GM21529 (cell line): ENCODE data around the gene KAT14.
"Not testable (repeated sequence)": the region's sequence is repeated elsewhere in the genome, so short reads cannot be mapped to it uniquely, and the experiment has no call there.

Source experiments
- ATAC-seq: cut with Tn5 transposase; IDR thresholded peaks from one replicate; pipeline ENCODE4 v1.9.1; 2021; ENCODE audit not compliant: unreplicated experiment

The KAT14 gene

DNA sequence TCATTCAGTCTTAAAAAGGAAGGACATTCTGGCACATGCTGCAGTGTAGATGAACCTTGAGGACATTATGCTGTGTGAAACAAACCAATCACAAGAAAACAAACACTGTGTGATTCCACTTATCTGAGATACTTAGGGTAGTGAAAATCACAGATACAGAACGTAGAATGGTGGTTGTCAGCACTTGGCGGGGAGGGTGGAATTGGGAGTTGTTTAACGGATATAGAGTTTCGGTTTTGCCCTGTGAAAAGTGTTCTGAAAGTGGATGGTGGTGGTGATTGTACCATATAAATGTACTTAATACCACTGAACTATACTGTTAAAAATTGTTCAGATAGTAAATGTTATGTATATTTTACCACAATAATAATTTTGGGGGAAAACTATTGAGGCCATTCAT, 18.4 kb downstream of the KAT14 start:
- ATAC-seq = no peak

- ATAC-seq = no peak
These were observed 26.7 kb downstream of the KAT14 start for GRCh38 chr20:18164356-18164755.

DNA sequence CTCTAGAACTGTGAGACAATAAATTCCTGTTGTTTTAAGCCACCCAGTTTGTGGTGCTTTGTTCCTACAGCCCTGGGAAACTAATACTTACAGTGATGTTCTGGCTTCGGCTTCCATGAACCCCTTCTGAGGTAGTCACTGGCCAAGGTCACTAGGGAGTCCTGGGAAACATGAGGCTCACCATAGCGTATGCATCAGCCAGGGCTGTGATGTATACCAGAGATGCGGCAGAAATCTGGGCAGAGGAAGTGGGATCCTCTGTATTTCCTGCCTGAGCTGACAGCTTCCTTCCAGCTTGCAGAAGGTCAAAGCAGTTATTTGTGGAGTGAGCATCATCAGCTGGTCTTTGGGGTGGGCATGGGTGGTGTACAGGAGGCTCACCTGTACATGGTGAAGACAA, 27.9 kb downstream of the KAT14 start:
- ATAC-seq = no peak

DNA sequence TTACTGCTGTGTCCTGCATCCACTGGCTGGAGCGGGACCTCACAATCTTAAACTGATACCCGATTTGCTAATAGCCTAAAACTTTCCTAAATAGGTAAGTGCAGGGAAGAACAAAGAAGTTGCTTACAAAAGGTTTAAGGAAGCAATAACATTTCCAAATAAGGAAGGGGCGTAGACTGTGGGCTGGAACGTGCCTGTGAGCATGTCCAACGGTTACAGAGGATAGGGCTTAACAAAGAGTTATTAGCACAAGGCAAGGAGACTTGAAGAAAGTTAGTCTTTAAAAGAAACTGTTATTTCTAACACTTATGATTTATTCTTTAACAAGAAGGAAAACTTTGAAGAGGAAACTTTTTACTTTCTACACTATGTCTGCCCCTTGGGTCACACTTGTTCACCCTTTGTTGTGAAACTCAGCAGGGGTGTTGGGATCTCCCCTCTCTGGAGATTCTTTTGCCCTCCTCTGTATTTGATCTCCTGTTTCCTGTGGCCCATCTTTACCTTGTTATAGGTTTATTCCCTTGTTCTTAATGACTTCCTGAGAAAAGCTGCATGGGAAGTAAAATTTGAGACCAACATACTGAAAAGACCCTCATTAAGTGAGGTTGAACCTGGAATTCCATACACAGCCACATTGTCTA, 28.7 kb downstream of the KAT14 start:
- ATAC-seq = no peak

DNA sequence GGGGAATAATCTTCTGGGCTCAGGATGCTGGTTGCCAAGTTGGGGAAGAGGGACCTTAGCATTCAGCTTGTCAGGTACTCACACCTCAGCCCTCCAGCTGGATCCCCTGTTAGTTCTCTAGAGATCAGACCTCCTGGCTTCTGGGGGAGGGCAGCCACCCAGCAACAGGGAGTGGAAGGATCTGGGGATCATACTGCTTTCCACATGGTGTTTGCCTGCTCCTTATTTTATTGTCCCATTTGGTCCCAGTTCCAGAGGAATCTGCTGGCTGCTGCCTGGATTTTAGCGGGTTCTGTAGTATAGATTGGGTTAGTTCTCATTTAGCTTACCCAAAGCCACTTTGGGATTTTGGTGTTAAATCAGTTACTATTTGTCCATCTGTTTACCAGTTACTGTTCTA, 29.3 kb downstream of the KAT14 start:
- ATAC-seq = no peak

DNA sequence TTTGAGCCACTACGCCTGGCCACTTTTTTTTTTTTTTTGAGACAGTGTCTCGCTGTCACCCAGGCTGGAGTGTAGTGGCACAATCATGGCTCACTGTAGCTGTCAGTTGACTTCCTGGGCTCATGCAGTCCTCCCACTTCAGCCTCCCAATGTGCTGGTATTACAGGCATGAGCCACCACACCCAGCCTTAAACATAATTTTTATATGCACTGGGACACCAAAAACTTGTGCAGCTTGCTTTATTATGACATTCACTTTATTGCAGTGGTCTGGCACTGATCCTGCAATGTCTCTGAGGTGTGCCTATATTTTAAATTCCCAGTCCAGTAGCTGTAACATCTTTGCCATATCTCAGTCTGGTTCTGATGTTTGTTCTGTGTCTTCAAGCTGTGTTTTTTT, 34.7 kb downstream of the KAT14 start:
- ATAC-seq = no peak

- ATAC-seq = no peak
These were observed 37.4 kb downstream of the KAT14 start for GRCh38 chr20:18174906-18175683.

DNA sequence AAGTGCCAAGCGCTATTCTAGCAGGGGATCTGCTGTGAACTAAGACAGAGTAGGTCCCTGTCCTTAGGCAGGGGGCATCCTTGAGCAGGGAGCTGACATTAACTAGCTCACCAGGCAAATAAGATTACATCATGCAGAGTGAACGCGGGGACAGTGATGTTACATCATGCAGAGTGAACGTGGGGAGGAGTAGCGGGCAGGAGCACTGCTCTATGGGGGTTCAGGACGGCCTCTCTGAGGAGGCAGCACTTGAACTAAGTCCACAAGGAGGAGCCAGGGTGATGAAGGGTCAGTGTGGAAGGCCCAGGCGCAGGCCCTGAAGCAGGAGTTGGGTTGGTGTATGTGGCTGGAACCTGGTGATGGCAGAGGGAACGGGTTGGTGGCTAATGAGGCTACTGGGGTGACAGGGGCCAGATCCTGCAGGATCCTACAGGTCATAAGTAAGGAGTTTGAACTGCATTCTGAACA, 38.7 kb downstream of the KAT14 start:
- ATAC-seq = no peak

DNA sequence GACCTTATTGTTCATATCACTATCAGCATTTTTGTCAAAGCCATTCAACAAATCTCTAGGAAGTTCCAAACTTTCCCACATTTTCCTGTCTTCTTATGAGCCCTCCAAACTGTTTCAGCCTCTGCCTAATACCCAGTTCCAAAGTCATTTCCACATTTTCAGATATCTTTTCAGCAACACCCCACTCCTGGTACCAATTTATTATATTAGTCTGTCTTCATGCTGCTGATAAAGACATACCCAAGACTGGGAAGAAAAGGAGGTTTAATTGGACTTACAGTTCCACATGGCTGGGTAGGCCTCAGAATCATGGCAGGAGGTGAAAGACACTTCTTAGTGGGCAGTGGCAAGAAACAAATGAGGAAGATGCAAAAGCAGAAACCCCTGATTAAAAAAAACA, 42.7 kb downstream of the KAT14 start:
- not testable (repeated sequence) for ATAC-seq

DNA sequence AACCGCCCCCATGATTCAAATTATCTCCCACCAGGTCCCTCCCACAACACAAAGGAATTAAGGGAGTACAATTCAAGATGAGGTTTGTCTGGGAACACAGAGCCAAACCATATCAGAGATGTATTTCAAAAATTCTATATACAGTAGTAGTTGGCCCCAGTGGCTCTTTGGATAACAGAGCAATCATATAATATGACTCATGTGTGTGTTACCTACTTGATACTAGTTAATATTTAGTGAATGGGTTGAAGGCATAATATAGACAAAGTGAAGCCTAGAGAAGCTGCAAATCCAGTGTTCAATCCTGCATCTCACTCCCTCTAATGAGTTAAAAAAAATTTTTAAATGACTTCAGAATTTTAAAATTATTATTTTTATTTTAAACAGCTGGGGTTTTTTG, 43.2 kb downstream of the KAT14 start:
- no peak for ATAC-seq

DNA sequence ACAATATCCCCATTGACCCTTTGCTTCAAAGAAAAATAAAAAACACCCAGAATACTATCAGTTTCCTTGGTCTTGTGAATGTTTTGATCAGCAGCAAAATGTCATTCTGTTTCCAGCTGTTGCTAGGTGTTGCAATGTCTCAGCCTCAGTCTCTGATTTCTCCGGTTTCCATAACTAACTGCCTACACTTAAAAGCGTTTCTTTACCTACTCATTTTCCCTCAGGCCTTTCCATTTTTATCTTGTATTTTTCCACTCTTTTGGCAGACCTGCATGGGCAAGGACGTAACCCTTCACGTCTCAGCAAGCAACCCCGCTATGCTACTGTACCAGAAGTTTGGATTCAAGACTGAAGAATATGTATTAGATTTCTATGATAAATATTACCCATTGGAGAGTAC, 49.4 kb downstream of the KAT14 start:
- no peak for ATAC-seq

DNA sequence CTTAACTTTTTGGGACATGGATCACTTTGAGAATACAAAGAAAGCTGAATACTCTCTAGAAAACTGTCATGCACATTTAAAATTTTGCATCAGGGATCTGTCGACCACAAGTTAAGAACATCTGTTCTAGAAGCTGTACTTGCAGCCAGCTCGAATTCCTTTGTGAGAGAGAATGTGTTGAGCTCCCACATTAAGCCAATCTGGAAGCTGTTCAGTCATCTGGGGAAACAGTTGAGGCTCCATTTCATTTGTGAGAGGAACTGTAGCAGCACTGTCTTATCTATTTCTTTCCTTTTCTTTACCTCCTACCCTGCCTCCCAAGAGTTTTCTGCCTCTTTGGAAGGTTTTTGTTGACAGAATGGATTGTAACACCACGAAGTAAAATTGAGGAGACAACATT, 50.8 kb downstream of the KAT14 start:
- no peak for ATAC-seq

- no peak for ATAC-seq
These were observed 52.9 kb downstream of the KAT14 start for GRCh38 chr20:18190338-18191233.

- ATAC-seq = no peak
These were observed 53.6 kb downstream of the KAT14 start for GRCh38 chr20:18191306-18191705.

GRCh38 chr20:18194461-18194860, 56.8 kb downstream of the KAT14 start:
- ATAC-seq = not testable (repeated sequence)

DNA sequence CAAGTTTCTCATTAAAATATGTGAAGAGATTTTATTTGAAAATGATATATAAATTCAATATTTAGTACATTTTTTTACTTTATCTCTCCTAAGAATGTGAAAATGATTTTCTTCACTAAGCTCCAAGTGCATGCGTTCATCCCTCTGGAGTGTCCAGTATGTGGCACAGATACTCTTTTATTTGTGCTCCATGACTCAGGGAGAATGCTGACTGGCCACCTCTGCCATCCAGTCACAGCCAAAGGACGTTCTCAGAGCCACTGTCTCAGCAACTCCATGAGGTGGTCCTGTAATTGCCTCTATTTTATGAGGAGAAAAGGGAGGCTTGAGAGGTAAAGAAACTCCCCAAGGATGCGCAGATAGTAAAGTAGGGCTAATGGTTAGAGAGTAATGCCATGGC, 58.3 kb downstream of the KAT14 start:
- no peak for ATAC-seq

- no peak for ATAC-seq
These were observed 59.9 kb downstream of the KAT14 start for GRCh38 chr20:18197382-18198070.

GRCh38 chr20:18202966-18203365, 65.3 kb downstream of the KAT14 start:
- ATAC-seq = no peak

DNA sequence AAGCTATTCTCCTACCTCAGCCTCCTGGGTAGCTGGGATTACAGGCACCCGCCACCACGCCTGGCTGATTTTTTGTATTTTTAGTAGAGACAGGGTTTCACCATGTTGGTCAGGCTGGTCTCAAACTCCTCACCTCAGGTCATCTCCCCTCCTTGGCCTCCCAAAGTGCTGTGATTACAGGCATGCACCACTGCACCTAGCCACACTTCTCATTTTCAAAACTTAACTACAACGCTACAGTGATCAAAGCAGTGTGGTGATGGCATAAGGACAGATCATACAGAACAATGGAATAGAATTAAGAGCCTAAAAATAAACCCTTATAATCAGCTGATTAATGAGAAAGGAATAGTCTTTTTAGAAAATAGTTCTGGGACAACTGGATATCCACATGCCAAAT, 66.0 kb downstream of the KAT14 start:
- ATAC-seq = not testable (repeated sequence)

- ATAC-seq = no peak
These were observed 75.3 kb downstream of the KAT14 start for GRCh38 chr20:18213002-18213401.

GRCh38 chr20:18215566-18215965, 77.9 kb downstream of the KAT14 start:
- ATAC-seq = no peak
